Testis (tissue), 3 donors: Measurements from ENCODE around the gene CDK15. TPM values are rescaled to one million over a fixed set of nuclear protein-coding genes. Genes with fewer than 3 reads are reported as not detected.

Source experiments
- DNase-seq: peaks from one replicate; pipeline ENCODE4 v3.0.0-alpha.2; 2019
- H3K27ac ChIP-seq, 2 donors: fragments of 200-600 bp; sonication (generic); one replicate each; pipeline ENCODE4 v1.5.1; 2019
- H3K27me3 ChIP-seq: fragments of 200-600 bp; sonication (generic); one replicate; pipeline ENCODE4 v1.5.1; 2019
- H3K36me3 ChIP-seq: fragments of 200-600 bp; sonication (generic); one replicate; pipeline ENCODE4 v1.5.1; 2017; ENCODE audit warnings: low read depth; ENCODE audit errors: missing control alignments
- H3K4me1 ChIP-seq: fragments of 200-600 bp; sonication (generic); one replicate; pipeline ENCODE4 v1.5.1; 2019
- H3K4me3 ChIP-seq, 2 donors: fragments of 200-600 bp; sonication (generic); one replicate each; pipeline ENCODE4 v1.5.1; 2017 to 2019
- H3K9me3 ChIP-seq: fragments of 200-600 bp; sonication (generic); one replicate; pipeline ENCODE4 v1.5.1; 2017
- CTCF ChIP-seq, 3 experiments: fragments of 450-650 bp in 2 of 3; fragments of 200-600 bp in 1 of 3; sonication (generic) in 1 of 3; IDR thresholded peaks; one replicate each; pipeline ENCODE4 v1.5.1; 2016 to 2019; ENCODE audit warnings: antibody characterized with exemption in 3 of 3, mild to moderate bottlenecking in 2 of 3, moderate library complexity in 1 of 3
- POLR2A ChIP-seq: fragments of 450-650 bp; IDR thresholded peaks from one replicate; pipeline ENCODE4 v1.6.1; 2017; ENCODE audit warnings: antibody characterized with exemption, mild to moderate bottlenecking, moderate library complexity
- WGBS, 2 donors: methylation state at CpG; one replicate each; pipeline ENCODE4 v1.1.5; 2018; 5-methylcytosine and 5-hydroxymethylcytosine counted together
- intact Hi-C: fragments of 100-400 bp; cut with DNase I; formaldehyde crosslinking; loops from one replicate; pipeline ENCODE4 v1.15.1; 2023; ENCODE audit warnings: low total_unique reads
- polyA plus RNA-seq: library from polyadenylated mRNA; stranded (reverse); fragments of 350-450 nt; fragmentation: Illumina TruSeq; extraction: RNeasy Lipid Tissue Mini Kit (QIAGEN cat#74804); gene quantifications from one replicate; pipeline ENCODE4 v1.2.3, GENCODE V29; 2014; ENCODE audit warnings: low read depth, low replicate concordance; ENCODE audit not compliant: insufficient read depth
- total RNA-seq, 2 donors: library from RNA; depleted of rRNA; stranded (reverse); fragments of >200 nt; gene quantifications; one replicate each; pipeline ENCODE4 v1.2.3, GENCODE V29; 2016

Gene CDK15
- total and polyA plus RNA-seq, 3 donors from 2014 or later, result 1.8 to 6.3 (median 5.6) TPM

GRCh38 chr2:201780674-201781493 is 25.5 kb upstream of the CDK15 start, which contains the start of gene ALS2:
Gene ALS2, minus strand, starts transcription at chr2:201780933. Its CDS starts 12,048 bp downstream, at chr2:201768885.
- Histone ChIP-seq H3K36me3 (no peaks in the 10 kb centered on the region), H3K4me3 (peak within 1 kb of the TSS; percentile 81 to 95), H3K4me1 (peaks cover 10% of the 10 kb centered on the region), H3K27me3 (no peaks in the 10 kb centered on the region), H3K9me3 (no peaks in the 10 kb centered on the region), H3K27ac (peak within 1 kb of the TSS; percentile 77 to 86)
- TF ChIP-seq POLR2A (no peak), CTCF (IDR thresholded peaks at IDR 0.05) (no peak)
- 0 to 1% methylated on average over 35 to 48 of the region's 60 CpGs for WGBS, 2 donors
- DNase-seq, result peak; percentile 99
- intact Hi-C loops, result no loop called here

- H3K27ac ChIP-seq, result peak overlapping the region; percentile 77 to 86
- TF ChIP-seq CTCF (IDR thresholded peaks at IDR 0.05) (no peak), POLR2A (no peak)
- peak overlapping the region; percentile 81 to 95 for H3K4me3 ChIP-seq
- no peaks in the 10 kb centered on the region for H3K27me3 ChIP-seq
- peaks cover 10% of the 10 kb centered on the region for H3K4me1 ChIP-seq
- no peaks in the 10 kb centered on the region for H3K9me3 ChIP-seq
- 1 to 2% methylated on average over 15 of the region's 15 CpGs for WGBS, 2 donors
- intact Hi-C loops, result no loop called here
- H3K36me3 ChIP-seq, result no peaks in the 10 kb centered on the region
- peak; percentile 34 for DNase-seq
These were observed 24.7 kb upstream of the CDK15 start for GRCh38 chr2:201781557-201782051.

- H3K27ac ChIP-seq, result no peak overlapping the region
- DNase-seq, result no peak
- H3K36me3 ChIP-seq, result no peaks in the 10 kb centered on the region
- no peaks in the 10 kb centered on the region for H3K27me3 ChIP-seq
- WGBS, 2 donors, result 56% methylated on average over 1 of the region's 1 CpG
- no peaks in the 10 kb centered on the region for H3K9me3 ChIP-seq
- intact Hi-C loops, result no loop called here
- peaks cover 7% of the 10 kb centered on the region for H3K4me1 ChIP-seq
- no peak overlapping the region for H3K4me3 ChIP-seq
- TF ChIP-seq CTCF (IDR thresholded peaks at IDR 0.05), result no peak
- TF ChIP-seq POLR2A, result no peak
These were observed 21.8 kb upstream of the CDK15 start for GRCh38 chr2:201784563-201784962.

GRCh38 chr2:201785135-201785534 is 21.2 kb upstream of the CDK15 start:
- 88 to 89% methylated on average over 4 of the region's 4 CpGs for WGBS, 2 donors
- intact Hi-C loops, result no loop called here
- Histone ChIP-seq H3K4me3 (no peak overlapping the region), H3K36me3 (no peaks in the 10 kb centered on the region), H3K27me3 (no peaks in the 10 kb centered on the region), H3K9me3 (no peaks in the 10 kb centered on the region), H3K27ac (no peak overlapping the region), H3K4me1 (peaks cover under 1% of the 10 kb centered on the region)
- no peak for DNase-seq
- no peak for TF ChIP-seq POLR2A
- no peak for TF ChIP-seq CTCF (IDR thresholded peaks at IDR 0.05)

GRCh38 chr2:201786471-201786870 is 19.9 kb upstream of the CDK15 start:
- intact Hi-C loops, result no loop called here
- no peaks in the 10 kb centered on the region for H3K4me1 ChIP-seq
- no peaks in the 10 kb centered on the region for H3K27me3 ChIP-seq
- no peak for DNase-seq
- H3K9me3 ChIP-seq, result no peaks in the 10 kb centered on the region
- H3K27ac ChIP-seq, result no peak overlapping the region
- H3K36me3 ChIP-seq, result no peaks in the 10 kb centered on the region
- no peak for TF ChIP-seq POLR2A
- no peak for TF ChIP-seq CTCF (IDR thresholded peaks at IDR 0.05)
- H3K4me3 ChIP-seq, result no peak overlapping the region
